ENCODE measurements around the gene ZNF134. TPM values are rescaled to one million over a fixed set of nuclear protein-coding genes. Genes with fewer than 3 reads are reported as not detected.

The ZNF134 gene
- polyA plus RNA-seq (2012; ENCODE audit: missing spikeins) = 5.1 TPM

- FAIRE-seq = peak; percentile 96
- DNase-seq (ENCODE audit: insufficient read length) = peak; percentile 91
- TF ChIP-seq POLR2A (IDR thresholded peaks at IDR 0.05; ENCODE audit: low read depth, low read length) (peak; percentile 79), TAF1 (IDR thresholded peaks at IDR 0.05; ENCODE audit: borderline replicate concordance, low read depth, low read length) (peak; percentile 42; the same call in 1 of the 2 replicates), POLR2AphosphoS5 (IDR thresholded peaks at IDR 0.05; ENCODE audit: low read depth, low read length) (peak; percentile 84)
Observed at GRCh38 chr19:57613941-57614743, at the start of gene ZNF134. Gene ZNF134, plus strand, starts transcription at chr19:57614242. Its CDS starts 5,227 bp downstream, at chr19:57619469.

GRCh38 chr19:57566396-57567265, 47.4 kb upstream of the ZNF134 start:
- DNase-seq (ENCODE audit: insufficient read length) = no peak
- no peak for TF ChIP-seq POLR2A (IDR thresholded peaks at IDR 0.05; ENCODE audit: low read depth, low read length)
- no peak for TF ChIP-seq POLR2AphosphoS5 (IDR thresholded peaks at IDR 0.05; ENCODE audit: low read depth, low read length)
- TF ChIP-seq TAF1 (IDR thresholded peaks at IDR 0.05; ENCODE audit: borderline replicate concordance, low read depth, low read length) = no peak
- no peak for FAIRE-seq

GRCh38 chr19:57570707-57571106, 43.3 kb upstream of the ZNF134 start:
- no peak for FAIRE-seq
- DNase-seq (ENCODE audit: insufficient read length) = no peak
- TF ChIP-seq TAF1 (IDR thresholded peaks at IDR 0.05; ENCODE audit: borderline replicate concordance, low read depth, low read length) (no peak), POLR2AphosphoS5 (IDR thresholded peaks at IDR 0.05; ENCODE audit: low read depth, low read length) (no peak), POLR2A (IDR thresholded peaks at IDR 0.05; ENCODE audit: low read depth, low read length) (0 out of 2 replicates have a peak, but pooled peaks have one; percentile 30)

GRCh38 chr19:57572415-57572947, 41.6 kb upstream of the ZNF134 start:
- FAIRE-seq (no peak), DNase-seq (ENCODE audit: insufficient read length) (no peak)
- no peak for TF ChIP-seq POLR2AphosphoS5 (IDR thresholded peaks at IDR 0.05; ENCODE audit: low read depth, low read length)
- no peak for TF ChIP-seq POLR2A (IDR thresholded peaks at IDR 0.05; ENCODE audit: low read depth, low read length)
- no peak for TF ChIP-seq TAF1 (IDR thresholded peaks at IDR 0.05; ENCODE audit: borderline replicate concordance, low read depth, low read length)

- no peak for DNase-seq (ENCODE audit: insufficient read length)
- TF ChIP-seq POLR2A (IDR thresholded peaks at IDR 0.05; ENCODE audit: low read depth, low read length) (no peak), POLR2AphosphoS5 (IDR thresholded peaks at IDR 0.05; ENCODE audit: low read depth, low read length) (no peak), TAF1 (IDR thresholded peaks at IDR 0.05; ENCODE audit: borderline replicate concordance, low read depth, low read length) (no peak)
- FAIRE-seq = no peak
Observed at GRCh38 chr19:57576661-57577060, 37.4 kb upstream of the ZNF134 start.

GRCh38 chr19:57578487-57579205, 35.4 kb upstream of the ZNF134 start, which contains the start of gene ZNF416:
Gene ZNF416, minus strand, starts transcription at chr19:57578911. Its CDS starts 207 bp downstream, at chr19:57578704.
- no peak for TF ChIP-seq TAF1 (IDR thresholded peaks at IDR 0.05; ENCODE audit: borderline replicate concordance, low read depth, low read length)
- TF ChIP-seq POLR2A (IDR thresholded peaks at IDR 0.05; ENCODE audit: low read depth, low read length) = no peak; the same call in 1 of the 2 replicates
- TF ChIP-seq POLR2AphosphoS5 (IDR thresholded peaks at IDR 0.05; ENCODE audit: low read depth, low read length) = no peak
- FAIRE-seq (peak; percentile 99), DNase-seq (ENCODE audit: insufficient read length) (peak; percentile 93)

- no peak for DNase-seq (ENCODE audit: insufficient read length)
- no peak for TF ChIP-seq POLR2AphosphoS5 (IDR thresholded peaks at IDR 0.05; ENCODE audit: low read depth, low read length)
- no peak for TF ChIP-seq TAF1 (IDR thresholded peaks at IDR 0.05; ENCODE audit: borderline replicate concordance, low read depth, low read length)
- TF ChIP-seq POLR2A (IDR thresholded peaks at IDR 0.05; ENCODE audit: low read depth, low read length) = no peak
- no peak for FAIRE-seq
Observed at GRCh38 chr19:57583104-57583520, 30.9 kb upstream of the ZNF134 start.

- DNase-seq (ENCODE audit: insufficient read length) (peak; percentile 86), FAIRE-seq (peak; percentile 75)
- TF ChIP-seq TAF1 (IDR thresholded peaks at IDR 0.05; ENCODE audit: borderline replicate concordance, low read depth, low read length) (no peak; the same call in 1 of the 2 replicates), POLR2A (IDR thresholded peaks at IDR 0.05; ENCODE audit: low read depth, low read length) (0 out of 2 replicates have a peak, but pooled peaks have one; percentile 31)
Observed at GRCh38 chr19:57583521-57584416, 30.3 kb upstream of the ZNF134 start, which contains the start of gene ZIK1. Gene ZIK1, plus strand, starts transcription at chr19:57584145. Its CDS starts 212 bp downstream, at chr19:57584357.

- FAIRE-seq = no peak
- TF ChIP-seq TAF1 (IDR thresholded peaks at IDR 0.05; ENCODE audit: borderline replicate concordance, low read depth, low read length) (no peak), POLR2A (IDR thresholded peaks at IDR 0.05; ENCODE audit: low read depth, low read length) (no peak), POLR2AphosphoS5 (IDR thresholded peaks at IDR 0.05; ENCODE audit: low read depth, low read length) (no peak)
- DNase-seq (ENCODE audit: insufficient read length) = no peak
Observed at GRCh38 chr19:57587529-57587928, 26.5 kb upstream of the ZNF134 start.
